ENCODE data around the gene SLCO4A1. TPM values are rescaled to one million over a fixed set of nuclear protein-coding genes. Genes with fewer than 3 reads are reported as not detected.

SLCO4A1 gene
- polyA plus RNA-seq, 1 donor (not counting 4 experiments of a cell fraction or from before 2014, with no cell fraction given): 1.8 TPM

DNA sequence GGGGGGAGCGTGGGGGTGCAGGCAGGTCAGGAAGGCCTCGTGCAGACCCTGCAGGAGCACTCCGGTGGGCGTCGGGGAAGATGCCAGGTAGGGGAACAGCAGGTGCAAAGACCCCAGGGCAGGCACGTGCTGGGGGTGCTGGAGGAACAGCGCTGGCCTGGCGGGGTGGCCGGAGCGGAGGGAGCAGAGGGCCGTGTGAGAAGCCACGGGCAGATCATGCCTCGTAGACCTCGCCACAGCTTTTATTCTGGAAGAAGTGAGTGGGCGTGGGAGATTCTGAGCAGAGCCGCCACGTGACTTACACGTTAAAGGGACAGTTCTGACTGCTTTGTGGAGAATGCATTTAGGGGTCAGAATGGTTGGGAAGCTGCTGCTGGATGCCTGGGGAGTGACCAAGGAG, 75.6 kb downstream of the SLCO4A1 start:
- no peak overlapping the region for H3K27ac ChIP-seq (ENCODE audit: control insufficient read depth, insufficient read depth, low read length)
- H3K36me3 ChIP-seq (ENCODE audit: control insufficient read depth in 2 of 2, extremely low read depth in 1 of 2, insufficient read depth in 2 of 2, low read length in 2 of 2): no peaks in the 10 kb centered on the region
- H3K9ac ChIP-seq (ENCODE audit: control insufficient read depth, extremely low read depth, insufficient read depth, low read length): no peak overlapping the region
- peaks cover 22% of the 10 kb centered on the region for H3K27me3 ChIP-seq (ENCODE audit: control insufficient read depth, extremely low read depth, insufficient read depth, low read length)
- no peaks in the 10 kb centered on the region for H3K9me3 ChIP-seq (ENCODE audit: control insufficient read depth, low read depth, low read length)
- no peaks in the 10 kb centered on the region for H3K4me1 ChIP-seq (ENCODE audit: control insufficient read depth, extremely low read depth, insufficient read depth, low read length)
- H3K4me3 ChIP-seq (ENCODE audit: control insufficient read depth in 2 of 3, extremely low read depth in 1 of 3, insufficient read depth in 2 of 3, low read depth in 1 of 3, low read length in 3 of 3): no peak overlapping the region
- FAIRE-seq (no peak), DNase-seq (ENCODE audit: low read depth, low spot score) (no peak)
- H3K79me2 ChIP-seq (ENCODE audit: control insufficient read depth, insufficient read depth, low read length): no peaks in the 10 kb centered on the region
- H2AFZ ChIP-seq (ENCODE audit: control insufficient read depth, low read length): no peak overlapping the region
- peaks cover 2% of the 10 kb centered on the region for H3K9me1 ChIP-seq (ENCODE audit: control insufficient read depth, extremely low read depth, insufficient read depth, low read length)
- H4K20me1 ChIP-seq (ENCODE audit: control insufficient read depth, extremely low read depth, insufficient read depth, low read length): no peaks in the 10 kb centered on the region
- H3K4me2 ChIP-seq (ENCODE audit: control insufficient read depth, extremely low read depth, insufficient read depth, low read depth, low read length): no peak overlapping the region
- dilution Hi-C loops (cut with MboI; ENCODE audit: extremely low pct_ligation_motif_present, low sequenced_read_pairs): no loop called here
- TF ChIP-seq, protein P1, sequence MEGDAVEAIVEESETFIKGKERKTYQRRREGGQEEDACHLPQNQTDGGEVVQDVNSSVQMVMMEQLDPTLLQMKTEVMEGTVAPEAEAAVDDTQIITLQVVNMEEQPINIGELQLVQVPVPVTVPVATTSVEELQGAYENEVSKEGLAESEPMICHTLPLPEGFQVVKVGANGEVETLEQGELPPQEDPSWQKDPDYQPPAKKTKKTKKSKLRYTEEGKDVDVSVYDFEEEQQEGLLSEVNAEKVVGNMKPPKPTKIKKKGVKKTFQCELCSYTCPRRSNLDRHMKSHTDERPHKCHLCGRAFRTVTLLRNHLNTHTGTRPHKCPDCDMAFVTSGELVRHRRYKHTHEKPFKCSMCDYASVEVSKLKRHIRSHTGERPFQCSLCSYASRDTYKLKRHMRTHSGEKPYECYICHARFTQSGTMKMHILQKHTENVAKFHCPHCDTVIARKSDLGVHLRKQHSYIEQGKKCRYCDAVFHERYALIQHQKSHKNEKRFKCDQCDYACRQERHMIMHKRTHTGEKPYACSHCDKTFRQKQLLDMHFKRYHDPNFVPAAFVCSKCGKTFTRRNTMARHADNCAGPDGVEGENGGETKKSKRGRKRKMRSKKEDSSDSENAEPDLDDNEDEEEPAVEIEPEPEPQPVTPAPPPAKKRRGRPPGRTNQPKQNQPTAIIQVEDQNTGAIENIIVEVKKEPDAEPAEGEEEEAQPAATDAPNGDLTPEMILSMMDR (optimal IDR thresholded peaks at IDR 0.05 in 1 of 3, IDR thresholded peaks at IDR 0.05 in 1 of 3, conservative IDR thresholded peaks at IDR 0.05 in 1 of 3; ENCODE audit: extremely low read depth in 1 of 3, insufficient read depth in 2 of 3, low read length in 3 of 3): no peak
- TF ChIP-seq EZH2 (IDR thresholded peaks at IDR 0.05; ENCODE audit: low read length): no peak

DNA sequence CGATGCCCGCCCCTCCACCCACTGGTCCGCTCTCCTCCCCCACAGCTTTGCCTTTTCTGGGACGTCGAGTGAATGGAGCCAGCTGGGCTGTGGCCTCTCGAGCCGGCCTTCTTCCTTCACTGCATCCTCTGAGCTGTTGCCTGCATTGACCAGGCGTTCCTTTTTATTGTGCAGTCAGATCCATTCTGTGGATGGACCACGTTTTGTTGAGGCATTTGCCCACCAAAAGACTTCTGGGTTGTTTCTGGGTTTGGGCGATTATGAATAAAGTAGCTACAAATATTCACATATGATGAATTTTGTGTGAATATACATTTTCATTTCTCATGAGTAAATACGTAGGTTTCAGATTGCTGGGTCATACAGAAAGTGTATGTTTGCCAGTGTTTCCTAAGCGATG, 76.2 kb downstream of the SLCO4A1 start:
- H3K4me2 ChIP-seq (ENCODE audit: control insufficient read depth, extremely low read depth, insufficient read depth, low read depth, low read length): no peak overlapping the region
- TF ChIP-seq EZH2 (IDR thresholded peaks at IDR 0.05; ENCODE audit: low read length): no peak
- TF ChIP-seq, protein P1 (optimal IDR thresholded peaks at IDR 0.05 in 1 of 3, IDR thresholded peaks at IDR 0.05 in 1 of 3, conservative IDR thresholded peaks at IDR 0.05 in 1 of 3; ENCODE audit: extremely low read depth in 1 of 3, insufficient read depth in 2 of 3, low read length in 3 of 3): no peak
- dilution Hi-C loops (cut with MboI; ENCODE audit: extremely low pct_ligation_motif_present, low sequenced_read_pairs): no loop called here
- H3K9me1 ChIP-seq (ENCODE audit: control insufficient read depth, extremely low read depth, insufficient read depth, low read length): peaks cover 2% of the 10 kb centered on the region
- no peaks in the 10 kb centered on the region for H3K4me1 ChIP-seq (ENCODE audit: control insufficient read depth, extremely low read depth, insufficient read depth, low read length)
- FAIRE-seq (no peak), DNase-seq (ENCODE audit: low read depth, low spot score) (no peak)
- no peak overlapping the region for H3K4me3 ChIP-seq (ENCODE audit: control insufficient read depth in 2 of 3, extremely low read depth in 1 of 3, insufficient read depth in 2 of 3, low read depth in 1 of 3, low read length in 3 of 3)
- H3K27me3 ChIP-seq (ENCODE audit: control insufficient read depth, extremely low read depth, insufficient read depth, low read length): peaks cover 27% of the 10 kb centered on the region
- no peaks in the 10 kb centered on the region for H3K79me2 ChIP-seq (ENCODE audit: control insufficient read depth, insufficient read depth, low read length)
- H3K27ac ChIP-seq (ENCODE audit: control insufficient read depth, insufficient read depth, low read length): no peak overlapping the region
- no peaks in the 10 kb centered on the region for H3K9me3 ChIP-seq (ENCODE audit: control insufficient read depth, low read depth, low read length)
- H3K9ac ChIP-seq (ENCODE audit: control insufficient read depth, extremely low read depth, insufficient read depth, low read length): no peak overlapping the region
- no peaks in the 10 kb centered on the region for H3K36me3 ChIP-seq (ENCODE audit: control insufficient read depth in 2 of 2, extremely low read depth in 1 of 2, insufficient read depth in 2 of 2, low read length in 2 of 2)
- H4K20me1 ChIP-seq (ENCODE audit: control insufficient read depth, extremely low read depth, insufficient read depth, low read length): no peaks in the 10 kb centered on the region
- H2AFZ ChIP-seq (ENCODE audit: control insufficient read depth, low read length): no peak overlapping the region
